ENCODE measurements around the gene RABGAP1L.

- no peak for TF ChIP-seq CTCF (IDR thresholded peaks at IDR 0.05; ENCODE audit: insufficient read depth, low read length, poor library complexity, severe bottlenecking)
- no peak for TF ChIP-seq EZH2phosphoT487 (conservative IDR thresholded peaks at IDR 0.05; ENCODE audit: low read length)
Observed at GRCh38 chr1:174189428-174190062, 30.2 kb downstream of the RABGAP1L start.
